HG02642 (cell line): Measurements from ENCODE around the gene KY.

ENCODE experiments used
- ATAC-seq: cut with Tn5 transposase; IDR thresholded peaks from one replicate; pipeline ENCODE4 v1.9.1; 2021; ENCODE audit warnings: mild to moderate bottlenecking; ENCODE audit not compliant: unreplicated experiment, poor library complexity

The KY gene

DNA sequence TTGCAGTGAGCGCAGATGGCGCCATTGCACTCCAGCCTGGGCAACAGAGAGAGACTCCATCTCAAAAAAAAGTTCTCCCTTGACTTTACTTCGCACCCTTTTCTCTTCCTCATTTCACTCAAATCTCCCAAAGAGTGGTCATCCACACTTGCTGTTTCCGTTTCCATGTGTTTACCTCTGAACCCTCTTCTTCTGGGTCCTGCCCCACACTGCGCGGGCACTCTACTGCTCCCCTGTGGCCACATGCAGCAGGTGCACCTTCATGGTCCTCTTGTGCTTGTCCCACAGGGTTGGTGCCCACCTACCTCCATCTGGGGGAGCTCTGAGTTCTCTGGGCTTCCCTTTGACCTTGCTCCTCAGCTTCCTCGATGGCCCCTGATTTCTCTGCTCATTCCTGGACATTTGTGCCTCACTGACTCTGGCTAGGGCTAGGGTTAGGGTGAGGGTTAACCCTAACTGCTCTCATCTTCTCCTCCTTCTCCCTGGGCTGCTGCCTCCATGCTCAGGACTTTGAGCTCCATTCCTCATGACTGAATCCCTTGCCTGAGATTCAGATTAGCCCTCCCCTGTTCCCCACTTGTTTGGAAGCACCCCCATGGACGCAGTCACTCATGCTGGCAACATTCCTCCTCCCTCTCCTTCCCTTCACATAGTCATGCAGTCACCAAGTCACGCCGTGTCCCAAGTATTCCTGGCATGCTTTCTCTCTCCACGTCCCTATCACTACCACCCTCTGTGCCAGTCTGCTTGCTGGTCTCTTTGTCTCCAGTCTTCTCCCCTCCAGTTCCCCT is 26.6 kb upstream of the KY start:
- no peak for ATAC-seq

DNA sequence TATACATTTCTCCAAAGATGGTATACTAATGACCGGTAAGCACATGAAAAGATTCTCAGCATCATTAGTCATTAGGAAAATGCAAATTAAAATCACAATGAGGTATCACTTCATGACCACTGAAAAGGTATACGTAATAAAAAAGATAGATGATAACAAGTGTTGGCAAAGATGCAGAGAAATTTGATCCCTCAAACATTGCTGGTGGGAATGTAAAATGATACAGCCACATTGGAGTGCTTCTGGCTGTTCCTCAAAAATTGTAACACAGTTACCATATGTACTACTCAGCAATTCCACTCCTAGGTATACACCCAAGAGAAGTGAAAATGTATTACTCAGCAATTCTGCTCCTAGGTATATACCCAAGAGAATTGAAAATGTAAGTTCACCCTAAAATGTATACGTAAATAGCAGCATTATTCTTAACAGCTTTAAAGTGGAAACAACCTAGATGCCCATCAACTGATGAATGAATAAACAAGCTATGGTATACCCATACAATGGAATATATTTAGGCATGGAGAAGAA is 25.0 kb upstream of the KY start:
- no peak for ATAC-seq

DNA sequence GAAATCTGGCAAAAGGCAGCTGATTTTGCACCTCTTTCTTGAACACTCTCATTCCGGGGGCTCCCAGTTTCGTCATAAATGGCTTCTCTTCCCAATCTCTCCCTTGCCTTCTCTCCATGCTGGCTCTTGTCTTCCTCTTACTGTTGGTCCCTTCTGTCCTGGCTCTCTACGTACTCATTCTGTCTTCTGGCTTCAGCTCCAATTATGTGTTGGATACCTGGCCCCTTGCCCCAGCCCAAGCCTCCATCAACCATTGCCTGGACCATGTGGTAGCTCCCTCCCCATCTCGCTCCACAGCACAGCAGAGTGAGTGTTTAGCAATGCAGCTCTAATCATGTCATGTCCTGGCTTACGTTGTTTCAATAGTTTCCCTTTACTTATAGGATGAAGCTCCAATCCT is 21.7 kb upstream of the KY start:
- no peak for ATAC-seq

DNA sequence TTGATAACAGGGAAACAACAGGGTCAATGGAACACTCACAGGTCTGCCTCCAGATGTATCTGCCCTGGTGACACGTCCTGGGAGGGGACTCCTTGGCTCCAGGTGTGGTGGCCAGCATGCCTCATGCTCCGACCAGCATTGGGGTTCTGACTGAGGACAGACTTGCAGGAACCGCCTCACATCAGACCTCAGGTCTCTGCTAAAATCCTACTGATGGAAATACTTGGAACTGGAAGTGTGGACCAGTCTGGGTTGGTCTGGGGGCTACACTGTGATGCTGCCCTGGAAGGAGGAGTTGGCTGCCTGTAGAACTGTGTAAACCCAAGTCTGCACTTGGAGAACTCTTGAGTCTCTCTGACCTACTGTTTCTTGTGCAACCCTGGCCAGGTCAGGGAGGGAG is 17.1 kb upstream of the KY start:
- no peak for ATAC-seq

DNA sequence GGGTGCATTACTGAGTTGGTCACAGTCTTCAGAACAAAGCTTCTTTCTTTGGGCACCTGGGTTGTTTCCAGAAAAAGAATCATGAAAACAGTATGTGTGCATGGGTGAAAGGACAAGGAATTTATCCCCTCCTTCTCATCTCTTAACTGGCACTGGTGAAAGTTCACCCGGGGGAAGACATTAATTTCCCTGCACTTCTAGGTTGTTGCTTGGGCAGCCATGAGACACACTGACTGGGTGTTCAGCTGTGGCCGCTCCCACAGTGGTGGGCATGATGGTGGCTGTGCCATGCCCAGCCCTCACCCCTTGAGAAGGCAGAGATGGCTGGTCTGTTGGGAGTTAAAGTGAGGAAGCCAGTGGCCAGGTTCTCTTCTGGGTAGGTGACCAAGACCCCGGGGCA is 16.6 kb upstream of the KY start:
- ATAC-seq = no peak

DNA sequence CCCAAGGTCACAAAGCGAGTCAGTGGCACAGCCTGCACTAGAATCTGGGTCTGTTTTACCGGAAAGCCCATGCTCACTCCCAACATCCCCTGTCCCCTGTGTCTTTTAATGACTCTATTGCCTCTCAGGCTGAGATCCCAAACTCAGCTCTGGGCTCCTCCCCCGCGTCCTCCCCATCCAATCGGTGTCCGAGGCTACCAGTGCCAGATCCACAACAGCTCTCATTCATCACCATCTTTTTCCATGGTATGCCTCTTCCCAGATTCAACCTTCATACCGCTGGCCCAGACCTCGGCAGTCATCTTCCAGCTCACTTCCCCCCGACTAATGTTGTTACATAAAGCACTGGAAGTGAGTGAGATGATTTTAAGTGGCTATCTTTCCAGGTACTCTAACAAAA is 16.1 kb upstream of the KY start:
- no peak for ATAC-seq

DNA sequence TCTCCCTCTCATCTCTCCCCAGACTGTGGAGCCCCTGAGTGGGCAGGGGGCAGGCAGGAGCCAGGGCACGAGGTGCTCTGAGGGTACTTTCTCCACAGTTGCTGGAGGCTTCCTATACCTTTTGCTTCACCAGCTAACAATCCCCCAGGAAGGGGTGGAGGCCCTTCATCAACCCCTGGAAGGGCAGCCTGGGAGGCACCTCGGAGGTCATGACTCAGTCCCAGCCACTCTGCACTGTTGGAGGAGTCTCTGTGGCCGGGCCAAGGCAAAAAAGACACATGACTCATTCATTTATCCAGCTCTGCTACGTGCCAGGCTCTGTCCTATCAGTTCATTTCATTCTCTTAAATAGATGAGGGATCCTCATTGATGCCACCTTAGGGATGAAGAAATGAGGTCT is 15.6 kb upstream of the KY start:
- no peak for ATAC-seq

DNA sequence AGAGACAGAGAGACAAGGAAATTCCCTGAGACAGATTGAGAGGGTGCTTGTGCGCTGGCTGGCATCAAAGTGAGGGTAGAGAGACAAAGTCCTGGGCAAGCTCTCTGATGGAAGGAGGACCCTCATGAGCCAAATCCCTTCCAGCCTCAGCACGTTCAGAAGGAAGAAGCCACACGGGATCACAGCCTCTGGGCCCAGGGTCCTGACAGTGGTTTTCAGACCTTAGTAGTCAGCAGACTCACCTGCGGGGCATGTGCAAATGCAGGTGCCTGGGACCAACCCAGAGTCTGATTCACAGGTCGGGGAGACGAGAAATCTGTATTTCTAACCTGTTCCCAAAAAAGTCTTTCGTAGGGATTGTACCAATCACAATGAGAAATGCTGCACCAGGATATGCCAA is 15.2 kb upstream of the KY start:
- ATAC-seq = no peak

DNA sequence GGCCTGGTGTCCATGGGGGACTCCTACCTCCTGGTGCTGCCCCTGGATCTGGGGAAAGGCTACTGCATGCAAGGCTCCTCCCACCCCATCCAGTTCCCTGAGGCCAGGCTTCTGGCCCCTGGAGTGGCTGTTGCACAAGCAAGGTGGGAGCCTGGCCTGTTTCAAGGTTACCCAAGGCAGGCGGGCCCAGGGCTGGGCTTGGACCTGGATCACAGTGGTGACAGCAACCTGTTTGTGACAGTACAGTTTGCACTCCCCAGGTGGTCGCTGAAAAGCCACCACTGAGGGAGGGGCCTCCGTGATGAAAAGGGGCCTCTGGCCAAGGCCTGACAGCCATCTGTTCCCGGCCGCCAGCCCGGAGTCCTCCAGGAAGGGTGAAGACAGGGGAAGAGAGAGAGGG is 14.4 kb upstream of the KY start:
- no peak for ATAC-seq

DNA sequence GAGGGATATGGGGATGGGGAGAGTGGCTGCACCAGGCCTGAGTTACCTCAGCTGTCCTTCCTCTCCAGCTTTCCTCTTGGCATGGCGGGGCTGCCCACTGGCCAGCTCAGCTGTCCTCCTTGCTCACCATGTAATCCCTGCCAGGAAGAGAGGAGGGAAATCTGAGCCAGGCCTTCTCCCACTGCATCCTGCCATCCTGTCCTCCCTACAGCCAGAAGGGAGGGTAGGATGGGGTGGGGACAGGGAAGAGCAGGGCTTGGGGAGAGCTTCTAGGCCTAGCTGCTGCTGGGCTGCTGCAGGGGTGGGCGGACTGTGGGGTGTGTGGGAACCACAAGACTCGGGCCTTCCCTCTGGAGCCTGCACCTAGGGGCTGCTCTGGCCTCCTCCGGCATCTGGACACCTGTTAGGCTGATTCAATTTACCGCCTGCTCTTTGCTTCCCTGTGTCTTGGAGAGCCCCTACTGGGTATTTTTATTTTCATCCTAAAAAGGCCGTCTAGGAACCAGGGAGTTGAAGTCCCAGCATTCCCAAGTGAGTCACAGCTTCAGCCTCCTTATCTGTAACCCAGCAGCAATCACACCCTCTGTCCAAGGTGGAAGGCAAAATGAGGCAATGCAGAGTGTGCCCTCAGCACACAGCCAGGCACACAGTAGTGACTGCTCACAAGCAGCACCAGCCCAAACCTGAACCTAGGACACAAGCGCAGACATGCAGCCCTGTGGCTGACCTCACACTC is 13.1 kb upstream of the KY start:
- no peak for ATAC-seq

DNA sequence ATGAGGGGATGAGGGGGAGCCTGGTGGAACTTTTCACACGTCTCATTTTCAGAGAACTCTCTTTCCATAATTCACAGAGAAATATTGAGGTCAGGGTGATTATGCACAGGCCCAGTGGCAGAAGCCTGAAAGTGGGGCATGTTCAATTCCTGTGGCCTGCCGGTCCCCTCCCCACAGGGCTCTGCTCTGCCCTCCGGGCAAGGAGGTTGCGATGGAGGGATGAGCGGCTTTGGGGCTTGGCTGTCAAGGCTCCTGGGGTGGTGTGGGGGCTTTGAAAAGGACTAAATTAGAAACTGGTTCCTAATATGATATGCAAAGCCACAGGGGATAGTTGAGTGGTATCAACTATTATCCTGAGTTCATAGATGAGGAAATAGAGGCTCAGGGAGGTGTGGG is 9.2 kb upstream of the KY start:
- no peak for ATAC-seq

DNA sequence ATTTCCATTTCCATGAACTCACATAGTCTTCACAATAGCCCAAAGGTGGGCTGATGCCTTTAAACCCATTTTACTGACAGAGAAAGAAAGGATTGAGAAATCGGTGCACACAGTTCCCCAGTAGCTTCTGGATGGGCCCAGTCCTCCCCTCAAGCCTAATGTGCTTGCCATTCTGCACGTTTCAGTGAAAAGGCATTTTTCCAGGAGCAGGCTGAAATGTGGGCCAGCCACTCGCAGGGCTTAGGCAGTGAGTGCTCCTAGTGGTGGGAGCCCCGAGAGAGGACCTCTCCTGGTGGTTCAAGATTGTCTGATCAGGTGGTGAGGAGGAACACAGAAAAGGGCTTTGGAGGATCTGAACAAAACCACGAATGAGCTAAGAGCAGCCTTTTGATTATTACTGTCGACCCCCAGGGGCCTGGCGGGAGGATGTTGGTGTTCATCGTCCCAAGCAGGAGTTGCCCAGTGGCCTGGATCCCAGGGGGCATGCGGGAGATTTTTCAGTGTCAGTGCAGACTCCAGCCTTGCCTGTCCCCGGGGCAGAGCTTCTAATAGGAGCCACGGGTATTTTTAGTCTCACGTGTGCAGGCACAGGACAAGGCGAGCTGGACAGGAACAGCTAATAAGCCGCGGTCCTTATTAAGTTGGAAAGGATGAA is 8.7 kb upstream of the KY start:
- ATAC-seq = no peak

DNA sequence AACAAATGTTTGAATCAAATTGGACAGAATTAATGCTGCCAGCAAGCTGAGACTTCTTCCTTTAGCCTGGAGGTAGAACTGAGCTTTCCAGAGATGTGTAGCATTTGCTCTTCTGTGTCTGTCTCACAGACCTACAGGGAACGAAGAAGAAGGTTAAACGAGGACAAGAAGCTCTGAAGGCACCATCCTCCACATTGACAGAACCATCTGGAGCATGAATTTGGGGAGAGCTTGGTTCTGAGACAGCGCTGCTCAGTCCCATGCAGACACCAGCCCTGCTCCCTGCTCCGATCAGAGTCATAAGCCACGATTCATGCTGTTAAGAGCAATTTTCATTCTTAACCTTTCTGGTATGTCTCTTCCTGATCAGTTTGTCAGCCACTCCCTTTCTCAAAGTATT is 7.7 kb upstream of the KY start:
- no peak for ATAC-seq

DNA sequence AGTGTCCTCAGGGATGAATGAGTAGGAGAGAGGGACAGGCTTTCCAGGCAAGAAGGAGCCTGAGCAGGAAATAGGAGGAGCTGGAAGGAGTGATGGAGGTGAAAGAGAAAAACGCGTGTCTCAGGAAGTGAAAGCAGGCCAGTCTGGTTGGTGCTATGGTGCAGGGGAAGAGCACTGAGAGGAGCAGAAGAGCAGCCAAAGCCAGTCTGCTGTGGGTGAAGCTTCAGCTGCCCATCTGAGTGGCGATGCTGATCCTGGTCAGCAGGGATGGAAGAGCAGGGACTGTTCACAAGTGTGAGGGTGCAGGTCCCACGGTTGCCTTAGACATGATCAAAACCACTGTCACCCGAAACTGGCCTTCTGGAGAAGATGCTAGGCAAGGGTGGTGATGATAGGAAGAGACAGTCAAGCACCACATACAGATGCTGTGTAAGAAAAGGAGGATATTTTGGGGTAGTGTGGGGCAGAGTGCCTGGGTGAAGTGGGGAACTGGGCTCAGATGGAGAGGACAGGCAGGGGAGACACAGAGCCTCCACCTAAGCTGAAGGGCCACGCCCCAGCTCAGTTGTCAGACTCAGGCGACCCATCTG is 5.5 kb upstream of the KY start:
- ATAC-seq = no peak

DNA sequence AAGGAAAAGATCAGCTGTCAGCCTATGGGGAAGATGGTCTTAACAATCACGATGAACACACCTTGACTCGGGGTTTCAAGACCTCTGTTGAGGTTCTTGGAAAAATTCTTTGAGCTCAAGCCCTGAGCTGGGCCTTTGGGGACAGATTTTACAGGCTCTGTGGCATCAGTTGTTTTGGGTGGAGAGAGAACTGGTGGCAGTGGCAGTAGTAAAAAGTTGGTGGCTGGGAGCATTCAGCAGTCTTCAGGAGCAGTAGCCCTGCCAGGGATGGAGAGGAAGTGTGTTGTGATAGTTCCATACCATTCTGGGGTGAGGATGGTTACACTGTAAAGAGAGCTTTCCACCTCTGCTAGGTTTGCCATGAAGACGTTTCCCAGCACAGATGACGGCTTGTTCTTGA is 4.9 kb upstream of the KY start:
- ATAC-seq = no peak

DNA sequence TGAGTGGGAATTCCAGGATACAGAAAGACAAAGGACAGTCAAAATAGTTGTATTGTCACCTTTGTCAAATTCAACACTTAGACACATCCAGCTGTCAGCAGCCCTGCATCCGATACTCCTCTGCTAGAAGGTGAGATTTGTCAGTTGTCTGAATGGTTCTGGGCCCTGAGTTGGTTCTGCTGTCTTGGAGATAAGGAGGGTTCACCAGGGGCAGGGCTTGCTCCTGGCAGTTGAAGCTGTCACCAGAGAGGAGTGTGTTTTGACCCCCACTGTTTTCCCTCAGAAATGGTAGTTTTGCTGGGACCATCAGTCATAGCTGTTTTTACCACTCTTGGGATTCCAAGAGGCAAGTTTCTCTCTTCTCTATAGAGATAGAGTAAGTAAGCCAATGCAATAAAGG is 3.2 kb upstream of the KY start:
- no peak for ATAC-seq

DNA sequence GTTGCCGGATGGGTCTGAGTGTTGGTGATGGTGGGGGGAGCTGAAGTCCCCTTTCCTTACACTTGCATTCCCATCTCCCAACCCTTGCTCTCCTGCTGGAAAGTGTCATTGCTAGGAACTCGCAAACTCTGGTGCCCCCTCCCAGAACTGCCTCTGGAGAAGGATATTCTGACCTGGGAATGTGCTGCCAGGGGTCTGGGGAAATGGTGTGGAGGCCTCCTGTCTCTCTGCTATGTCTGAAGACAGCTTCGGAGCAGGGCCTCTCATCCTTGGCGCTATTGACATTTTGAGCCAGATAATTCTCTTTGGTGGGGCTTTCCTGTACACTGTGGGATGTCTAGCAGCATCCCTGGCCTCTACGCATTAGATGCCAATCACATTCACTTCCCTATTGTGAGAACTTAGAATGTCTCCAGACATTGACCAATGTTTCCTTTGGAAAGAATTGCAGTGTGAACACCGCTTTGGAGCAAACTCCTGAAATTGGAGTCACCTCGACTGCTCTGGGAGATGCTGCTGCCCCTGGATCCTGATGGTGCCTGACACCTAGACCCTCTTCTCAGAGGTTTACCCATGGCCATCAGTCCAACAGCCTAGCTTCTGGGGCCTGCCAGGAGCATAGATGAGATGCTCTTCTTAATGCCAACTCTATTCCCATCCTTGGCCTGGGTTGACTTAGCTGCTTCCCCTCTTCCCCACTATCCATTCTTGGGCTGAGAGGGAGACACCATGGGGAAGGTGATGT is 2.2 kb upstream of the KY start:
- no peak for ATAC-seq

DNA sequence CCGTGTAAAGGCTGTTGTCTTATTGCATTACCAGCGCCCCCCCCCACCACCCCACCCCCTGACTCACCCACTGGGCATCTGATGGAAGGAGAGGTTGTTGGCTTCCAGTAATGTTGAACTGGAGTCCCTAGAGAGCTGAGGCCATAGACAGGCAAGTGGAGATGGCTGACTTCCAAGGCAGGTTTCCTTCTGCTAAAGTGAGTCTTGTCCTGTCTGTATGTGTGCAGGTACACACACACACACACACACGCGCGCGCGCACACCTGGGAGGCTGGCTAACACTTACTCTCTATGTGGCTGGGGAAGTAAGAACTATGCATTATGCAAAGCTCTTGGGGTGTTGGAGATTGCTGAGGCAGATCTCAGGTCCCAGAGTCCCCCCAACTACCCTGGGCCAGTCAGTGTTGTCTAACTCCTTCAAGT is 1.6 kb upstream of the KY start:
- ATAC-seq = no peak

DNA sequence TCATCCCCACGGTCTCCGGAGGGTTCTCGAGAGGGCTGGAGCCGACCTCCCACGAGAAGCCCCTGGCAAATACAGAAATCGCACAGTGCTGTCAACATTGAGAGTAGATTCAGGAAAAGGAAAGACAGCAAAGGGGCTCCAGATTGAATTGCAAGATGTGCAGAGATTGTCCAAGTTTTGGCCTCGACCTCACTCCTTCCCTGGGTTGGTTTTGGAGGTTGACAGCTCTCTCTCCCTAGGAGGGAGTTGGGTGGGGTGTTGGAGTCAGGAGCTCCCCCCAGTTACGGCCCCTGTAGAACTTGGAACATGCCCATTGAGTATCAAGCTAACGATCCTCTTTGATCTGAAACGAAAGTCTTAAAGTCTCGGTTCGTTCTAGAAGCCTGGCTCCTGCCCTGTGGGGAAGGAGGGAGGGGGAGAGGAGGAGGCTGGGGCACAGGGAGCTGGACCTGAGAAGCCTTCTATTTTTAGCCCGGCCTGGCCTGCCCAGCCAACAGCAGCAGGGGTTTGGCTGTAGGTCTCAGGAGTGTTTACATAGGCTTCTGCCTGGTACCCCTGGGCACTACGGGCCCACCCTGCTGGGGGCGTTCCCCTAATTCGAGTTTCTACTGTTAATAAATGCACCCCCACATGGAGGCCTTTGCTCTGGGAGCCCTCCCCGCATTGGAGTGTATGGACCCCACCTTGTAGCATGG is 672 bp upstream of the KY start:
- ATAC-seq = no peak
